Natural killer cell (primary cell): ENCODE measurements around the gene YWHAE. TPM values are rescaled to one million over a fixed set of nuclear protein-coding genes. Genes with fewer than 3 reads are reported as not detected.

ENCODE experiments used
- ATAC-seq, 3 donors: fragments of 150-1000 bp in 2 of 3; fragments of 200-7000 bp in 1 of 3; cut with Tn5 transposase; 1 replicate in 1 of 3; 2 replicates in 2 of 3; pipeline ENCODE4 v1.10.0; 2021; ENCODE audit warnings: mild to moderate bottlenecking in 2 of 3, moderate library complexity in 2 of 3
- DNase-seq, 2 donors: peaks; one replicate each; pipeline versions ENCODE4 v3.0.0 to v3.0.0-alpha.2; 2013 to 2021; ENCODE audit warnings: mixed read lengths in 1 of 2
- H3K27ac ChIP-seq: one replicate; pipeline ENCODE4 v1.5.1; 2013; ENCODE audit warnings: mild to moderate bottlenecking, low read length
- H3K27me3 ChIP-seq: one replicate; pipeline ENCODE4 v1.6.1; 2013; ENCODE audit warnings: low read length; ENCODE audit not compliant: control insufficient read depth, insufficient read depth
- H3K36me3 ChIP-seq: one replicate; pipeline ENCODE4 v1.6.1; 2013; ENCODE audit warnings: low read length; ENCODE audit not compliant: control insufficient read depth, insufficient read depth
- H3K4me1 ChIP-seq: one replicate; pipeline ENCODE4 v1.6.1; 2013; ENCODE audit warnings: low read length; ENCODE audit not compliant: control insufficient read depth, insufficient read depth
- H3K4me3 ChIP-seq: one replicate; pipeline ENCODE4 v1.5.1; 2013; ENCODE audit warnings: low read length
- H3K9me3 ChIP-seq: one replicate; pipeline ENCODE4 v1.6.1; 2013; ENCODE audit warnings: low read length; ENCODE audit not compliant: control insufficient read depth, insufficient read depth
- H3K27ac Mint-ChIP-seq, 2 donors: one replicate each; pipeline ENCODE4 v1.8.0; 2022; ENCODE audit warnings: mild to moderate bottlenecking in 2 of 2, mixed read lengths in 2 of 2, moderate library complexity in 1 of 2
- H3K27me3 Mint-ChIP-seq, 2 donors: one replicate each; pipeline ENCODE4 v1.8.0; 2022; ENCODE audit warnings: low read depth in 2 of 2, mixed read lengths in 2 of 2
- H3K36me3 Mint-ChIP-seq: one replicate; pipeline ENCODE4 v1.8.0; 2022; ENCODE audit warnings: mixed read lengths
- H3K4me1 Mint-ChIP-seq, 2 donors: one replicate each; pipeline ENCODE4 v1.8.0; 2022; ENCODE audit warnings: mixed read lengths in 2 of 2
- H3K4me3 Mint-ChIP-seq: one replicate; pipeline ENCODE4 v1.8.0; 2022; ENCODE audit warnings: mild to moderate bottlenecking, moderate library complexity, mixed read lengths
- H3K9me3 Mint-ChIP-seq, 2 donors: one replicate each; pipeline ENCODE4 v1.8.0; 2022; ENCODE audit warnings: mixed read lengths in 2 of 2
- WGBS: methylation state at CpG from one replicate; pipeline ENCODE4 v1.1.7; 2013; ENCODE audit warnings: missing lambda C conversion rate; ENCODE audit not compliant: insufficient coverage; 5-methylcytosine and 5-hydroxymethylcytosine counted together
- intact Hi-C: fragments of 100-400 bp; cut with micrococcal nuclease; formaldehyde crosslinking; loops from one replicate; pipeline ENCODE4 v1.14.2; 2022
- total RNA-seq, 4 donors: library from RNA; stranded (reverse); fragments of 120-200 nt in 1 of 4; gene quantifications; one replicate each; pipeline versions ENCODE4 v1.2.3 to v1.2.4, GENCODE V29; 2013 to 2022
- TF ChIP-seq, protein P1 (sequence below): fragments of 200-600 bp; IDR thresholded peaks from one replicate; pipeline ENCODE4 v1.8.0; 2022; ENCODE audit warnings: antibody characterized with exemption

Gene YWHAE
- total RNA-seq, 3 donors from 2014 or later (not counting 1 experiment from before 2014, with no cell fraction given): 116 to 134 (median 132) TPM

- peaks cover 7% of the 10 kb centered on the region for H3K36me3 Mint-ChIP-seq
- Histone ChIP-seq H3K36me3 (peaks cover 15% of the 10 kb centered on the region), H3K27me3 (no peaks in the 10 kb centered on the region), H3K4me3 (no peak overlapping the region), H3K4me1 (no peaks in the 10 kb centered on the region), H3K9me3 (no peaks in the 10 kb centered on the region), H3K27ac (no peak overlapping the region)
- H3K27me3 Mint-ChIP-seq: no peaks in the 10 kb centered on the region
- ATAC-seq (no peak), DNase-seq (no peak)
- 98% methylated on average over 8 of the region's 8 CpGs for WGBS
- no peaks in the 10 kb centered on the region for H3K9me3 Mint-ChIP-seq
- no peak overlapping the region for H3K27ac Mint-ChIP-seq
- H3K4me1 Mint-ChIP-seq: peaks cover 16 to 28% of the 10 kb centered on the region in 2 donors
- intact Hi-C loops: no loop called here
- TF ChIP-seq, protein P1, sequence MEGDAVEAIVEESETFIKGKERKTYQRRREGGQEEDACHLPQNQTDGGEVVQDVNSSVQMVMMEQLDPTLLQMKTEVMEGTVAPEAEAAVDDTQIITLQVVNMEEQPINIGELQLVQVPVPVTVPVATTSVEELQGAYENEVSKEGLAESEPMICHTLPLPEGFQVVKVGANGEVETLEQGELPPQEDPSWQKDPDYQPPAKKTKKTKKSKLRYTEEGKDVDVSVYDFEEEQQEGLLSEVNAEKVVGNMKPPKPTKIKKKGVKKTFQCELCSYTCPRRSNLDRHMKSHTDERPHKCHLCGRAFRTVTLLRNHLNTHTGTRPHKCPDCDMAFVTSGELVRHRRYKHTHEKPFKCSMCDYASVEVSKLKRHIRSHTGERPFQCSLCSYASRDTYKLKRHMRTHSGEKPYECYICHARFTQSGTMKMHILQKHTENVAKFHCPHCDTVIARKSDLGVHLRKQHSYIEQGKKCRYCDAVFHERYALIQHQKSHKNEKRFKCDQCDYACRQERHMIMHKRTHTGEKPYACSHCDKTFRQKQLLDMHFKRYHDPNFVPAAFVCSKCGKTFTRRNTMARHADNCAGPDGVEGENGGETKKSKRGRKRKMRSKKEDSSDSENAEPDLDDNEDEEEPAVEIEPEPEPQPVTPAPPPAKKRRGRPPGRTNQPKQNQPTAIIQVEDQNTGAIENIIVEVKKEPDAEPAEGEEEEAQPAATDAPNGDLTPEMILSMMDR: no peak
- no peak overlapping the region for H3K4me3 Mint-ChIP-seq
These were observed 40.9 kb upstream of the YWHAE start for GRCh38 chr17:1440921-1441320.

GRCh38 chr17:1438593-1439083 lies 38.6 kb upstream of the YWHAE start:
- Mint-ChIP-seq H3K27me3 (no peaks in the 10 kb centered on the region), H3K4me1 (peaks cover 17 to 19% of the 10 kb centered on the region in 2 donors), H3K27ac (peak overlapping the region in 1 of 2 donors; percentile 16), H3K9me3 (no peaks in the 10 kb centered on the region), H3K36me3 (peaks cover 7% of the 10 kb centered on the region), H3K4me3 (no peak overlapping the region)
- Histone ChIP-seq H3K27me3 (no peaks in the 10 kb centered on the region), H3K27ac (no peak overlapping the region), H3K4me3 (no peak overlapping the region), H3K4me1 (no peaks in the 10 kb centered on the region), H3K9me3 (no peaks in the 10 kb centered on the region), H3K36me3 (peaks cover 24% of the 10 kb centered on the region)
- intact Hi-C loops: no loop called here
- WGBS: 92% methylated on average over 10 of the region's 11 CpGs
- ATAC-seq: no peak
- no peak for DNase-seq
- TF ChIP-seq, protein P1: no peak

DNA sequence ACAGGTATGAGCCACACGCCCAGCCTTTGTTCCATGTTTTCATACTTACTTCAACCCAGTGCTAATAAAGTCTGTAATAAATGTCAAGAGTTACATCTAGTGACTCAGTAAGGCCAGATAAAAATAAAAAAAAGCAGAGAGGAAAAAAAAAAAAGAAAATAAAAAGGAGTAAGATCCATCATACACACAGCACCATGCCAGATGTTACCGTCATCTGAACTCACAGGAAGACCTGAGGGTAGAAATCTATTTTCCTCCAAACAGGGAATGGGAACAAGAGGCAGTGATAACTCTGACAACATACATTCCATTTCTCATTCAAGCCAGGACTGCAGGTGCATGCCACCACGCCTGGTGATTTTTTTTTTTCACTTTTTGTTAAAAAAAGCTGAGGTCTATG lies 35.3 kb upstream of the YWHAE start:
- Histone ChIP-seq H3K27ac (no peak overlapping the region), H3K4me1 (no peaks in the 10 kb centered on the region), H3K9me3 (no peaks in the 10 kb centered on the region), H3K27me3 (no peaks in the 10 kb centered on the region), H3K36me3 (peaks cover 32% of the 10 kb centered on the region), H3K4me3 (no peak overlapping the region)
- DNase-seq (no peak), ATAC-seq (no peak)
- intact Hi-C loops: no loop called here
- H3K9me3 Mint-ChIP-seq: no peaks in the 10 kb centered on the region
- TF ChIP-seq, protein P1: no peak
- H3K27me3 Mint-ChIP-seq: no peaks in the 10 kb centered on the region
- peaks cover 7% of the 10 kb centered on the region for H3K36me3 Mint-ChIP-seq
- peaks cover 21 to 36% of the 10 kb centered on the region in 2 donors for H3K4me1 Mint-ChIP-seq
- peak overlapping the region in 1 of 2 donors; percentile 13 for H3K27ac Mint-ChIP-seq
- 90% methylated on average over 3 of the region's 3 CpGs for WGBS
- H3K4me3 Mint-ChIP-seq: no peak overlapping the region

DNA sequence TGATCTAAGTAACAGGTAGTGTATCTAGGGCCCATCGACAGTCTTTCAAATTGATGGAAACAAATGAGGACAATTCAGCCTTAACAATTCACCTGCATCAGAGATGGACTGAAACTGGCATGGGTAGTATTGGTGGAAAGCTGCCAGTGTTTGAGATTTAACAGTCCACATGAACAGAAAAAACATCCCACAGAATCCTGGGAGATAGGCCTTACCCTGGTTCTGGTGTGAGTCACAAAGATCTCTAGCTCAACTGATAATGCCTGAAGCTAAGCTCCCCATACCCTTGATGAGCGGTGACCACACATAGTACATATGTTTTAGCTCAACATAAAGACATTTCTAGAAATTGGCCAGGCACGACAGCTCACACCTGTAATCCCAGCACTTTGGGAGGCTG lies 34.1 kb upstream of the YWHAE start:
- H3K4me3 ChIP-seq: no peak overlapping the region
- Mint-ChIP-seq H3K9me3 (no peaks in the 10 kb centered on the region), H3K27me3 (no peaks in the 10 kb centered on the region), H3K4me3 (no peak overlapping the region), H3K4me1 (peaks cover 21 to 36% of the 10 kb centered on the region in 2 donors), H3K27ac (no peak overlapping the region), H3K36me3 (peaks cover 7% of the 10 kb centered on the region)
- DNase-seq: no peak
- H3K27ac ChIP-seq: no peak overlapping the region
- intact Hi-C loops: no loop called here
- no peak for ATAC-seq
- H3K36me3 ChIP-seq: peaks cover 36% of the 10 kb centered on the region
- 100% methylated on average over 3 of the region's 3 CpGs for WGBS
- no peaks in the 10 kb centered on the region for H3K4me1 ChIP-seq
- no peaks in the 10 kb centered on the region for H3K9me3 ChIP-seq
- TF ChIP-seq, protein P1: no peak
- H3K27me3 ChIP-seq: no peaks in the 10 kb centered on the region
